HG03342 (cell line): Measurements from ENCODE around the gene ZNF213.
A peak's percentile ranks its signal among the peaks of the same experiment; 100 is the strongest.
"Not testable (repeated sequence)": the region's sequence is repeated elsewhere in the genome, so short reads cannot be mapped to it uniquely, and the experiment has no call there.

ENCODE experiments used
- ATAC-seq: cut with Tn5 transposase; IDR thresholded peaks from one replicate; pipeline ENCODE4 v1.9.1; 2021; ENCODE audit warnings: mild to moderate bottlenecking, moderate library complexity; ENCODE audit not compliant: unreplicated experiment

The ZNF213 gene

DNA sequence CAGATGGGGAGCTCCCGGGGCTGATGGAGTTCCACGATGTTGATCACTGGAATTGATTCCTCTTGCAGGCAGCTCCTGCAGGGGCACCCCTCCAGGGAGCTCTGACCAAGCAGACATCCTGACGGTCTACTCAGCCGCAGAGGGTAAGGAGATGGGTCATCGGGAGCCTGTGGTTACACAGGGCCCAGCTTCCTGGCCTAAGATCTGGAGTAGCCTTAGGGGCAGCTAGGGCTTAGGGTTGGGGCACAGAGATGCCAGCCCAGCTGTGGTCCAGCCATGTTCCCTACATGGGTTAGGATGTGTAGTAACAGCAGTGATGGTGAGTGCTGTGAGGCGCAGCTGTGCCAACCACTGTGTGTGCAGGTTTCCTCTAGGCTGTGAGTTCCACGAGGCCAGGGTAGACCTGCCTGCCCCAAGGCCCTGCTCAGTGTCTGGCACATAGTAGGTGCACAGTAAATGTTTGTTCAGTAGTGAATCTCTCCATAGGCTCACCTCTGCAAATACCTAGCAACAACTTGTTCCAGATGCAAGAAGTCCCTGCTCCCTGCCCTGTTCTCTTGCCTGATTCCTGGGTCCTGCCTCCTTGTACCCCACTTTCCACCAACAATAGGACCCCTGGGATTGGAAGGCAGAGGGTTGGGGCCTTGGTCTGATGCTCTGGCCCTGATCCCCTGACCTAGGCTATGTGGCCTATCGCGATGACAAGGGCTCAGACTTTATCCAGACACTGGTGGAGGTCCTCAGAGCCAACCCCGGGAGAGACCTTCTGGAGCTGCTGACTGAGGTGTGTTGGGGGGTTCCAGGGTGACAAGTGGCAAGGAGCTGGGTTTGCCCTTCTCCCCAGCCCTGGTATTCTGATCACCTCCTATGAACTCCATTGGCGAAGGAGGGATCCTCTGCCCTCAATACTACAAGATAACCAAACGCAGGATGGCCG is 13.7 kb downstream of the ZNF213 start:
- ATAC-seq, result no peak

DNA sequence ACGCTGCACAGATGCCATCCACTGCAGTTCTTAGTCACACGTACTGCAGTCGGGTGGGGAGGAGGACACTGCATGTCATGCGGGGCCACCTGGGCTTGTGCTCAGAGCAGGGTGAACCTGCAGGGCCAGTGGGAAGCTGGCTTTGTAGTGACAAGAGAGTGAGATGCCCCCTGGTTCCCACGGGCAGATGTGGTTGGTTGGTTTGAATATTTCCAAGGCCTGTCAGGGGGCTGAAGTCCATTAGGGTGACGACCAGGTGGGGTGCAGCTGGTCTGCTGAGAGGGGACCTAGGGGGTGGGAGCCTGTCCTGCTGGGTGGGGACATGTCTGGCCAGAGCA is 14.3 kb downstream of the ZNF213 start:
- no peak for ATAC-seq

DNA sequence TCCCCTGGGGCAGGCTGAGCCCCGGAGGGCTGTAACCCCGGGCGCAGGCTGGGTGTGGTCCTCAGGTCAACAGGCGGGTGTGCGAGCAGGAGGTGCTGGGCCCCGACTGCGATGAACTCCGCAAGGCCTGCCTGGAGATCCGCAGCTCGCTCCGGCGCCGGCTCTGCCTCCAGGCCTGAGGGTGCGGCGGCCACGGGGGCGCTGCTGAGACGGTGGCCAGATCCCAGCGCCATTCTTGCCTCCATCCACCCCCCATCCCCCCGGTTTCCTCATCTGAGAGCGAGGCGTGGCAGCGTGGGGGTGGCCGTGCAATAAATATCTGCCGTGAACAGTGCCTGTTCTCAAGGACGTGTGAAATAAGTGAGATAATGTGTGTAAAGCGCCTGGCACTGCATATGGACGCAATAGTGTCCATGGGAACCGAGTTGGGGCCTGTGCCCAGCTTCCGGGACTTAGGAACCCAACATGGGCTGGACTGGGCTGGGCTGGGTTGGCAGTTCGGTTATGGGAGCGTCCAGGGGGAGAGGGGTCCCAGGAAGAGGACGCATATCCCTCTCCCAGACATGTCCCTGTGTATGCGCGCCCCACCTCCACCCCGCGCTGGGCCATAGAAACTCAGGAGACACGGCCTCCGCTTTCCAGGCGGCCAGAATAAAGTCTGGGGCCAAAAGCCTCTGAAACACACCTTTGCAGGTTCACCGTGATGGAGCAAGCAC is 15.0 kb downstream of the ZNF213 start:
- ATAC-seq, result peak; percentile 8

DNA sequence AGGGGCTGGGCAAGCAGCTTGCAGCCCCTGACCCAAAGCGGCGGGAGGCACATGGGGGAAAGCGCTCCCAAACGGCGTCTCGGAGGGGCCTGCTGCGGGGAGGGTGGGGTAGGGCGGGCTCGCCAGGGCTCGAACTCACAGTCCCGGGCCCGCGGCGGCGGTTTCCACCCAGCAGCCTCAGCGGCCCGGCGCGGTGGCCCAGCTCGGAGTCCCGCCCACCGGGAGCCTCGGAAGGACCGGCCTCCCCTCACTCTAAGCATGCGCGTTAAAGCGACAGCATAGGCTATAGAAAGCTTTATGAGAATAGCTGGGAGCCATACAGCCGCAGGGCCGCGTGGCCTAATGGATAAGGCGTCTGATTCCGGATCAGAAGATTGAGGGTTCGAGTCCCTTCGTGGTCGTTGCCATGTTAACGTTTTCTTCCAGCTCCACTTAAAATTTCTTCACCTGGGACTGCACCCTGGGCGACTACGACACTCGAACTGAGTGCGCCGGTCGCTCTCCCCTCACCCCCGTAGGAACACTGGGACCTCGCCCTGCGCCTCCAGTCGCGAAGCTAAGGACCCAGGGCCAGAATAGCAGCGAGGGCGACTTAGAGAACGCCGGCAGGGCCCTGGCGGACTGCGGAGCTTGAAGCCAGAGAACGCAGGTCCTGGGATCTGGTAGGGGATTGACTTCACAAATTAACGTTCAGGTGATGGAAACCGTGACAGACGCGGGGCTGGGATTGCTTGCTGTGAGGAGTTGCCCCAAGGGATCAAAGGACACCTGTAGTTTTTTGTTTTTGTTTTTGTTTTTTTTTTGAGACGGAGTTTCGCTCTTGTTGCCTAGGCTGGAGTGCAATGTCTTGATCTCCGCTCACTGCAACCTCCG is 15.8 kb downstream of the ZNF213 start:
- peak; percentile 68 for ATAC-seq

DNA sequence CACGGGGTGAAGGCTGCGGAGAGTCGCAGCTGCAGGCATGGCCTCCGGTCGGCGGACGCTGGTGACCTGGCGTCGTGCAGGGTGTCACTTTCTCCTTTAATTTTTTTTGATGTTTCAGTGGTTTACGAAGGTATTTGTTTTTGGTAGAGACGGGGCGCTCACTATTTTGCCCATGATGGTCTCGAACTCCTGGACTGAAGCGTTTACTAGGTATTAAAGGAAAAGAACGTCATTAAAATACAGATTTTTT is 17.1 kb downstream of the ZNF213 start:
- no peak for ATAC-seq

DNA sequence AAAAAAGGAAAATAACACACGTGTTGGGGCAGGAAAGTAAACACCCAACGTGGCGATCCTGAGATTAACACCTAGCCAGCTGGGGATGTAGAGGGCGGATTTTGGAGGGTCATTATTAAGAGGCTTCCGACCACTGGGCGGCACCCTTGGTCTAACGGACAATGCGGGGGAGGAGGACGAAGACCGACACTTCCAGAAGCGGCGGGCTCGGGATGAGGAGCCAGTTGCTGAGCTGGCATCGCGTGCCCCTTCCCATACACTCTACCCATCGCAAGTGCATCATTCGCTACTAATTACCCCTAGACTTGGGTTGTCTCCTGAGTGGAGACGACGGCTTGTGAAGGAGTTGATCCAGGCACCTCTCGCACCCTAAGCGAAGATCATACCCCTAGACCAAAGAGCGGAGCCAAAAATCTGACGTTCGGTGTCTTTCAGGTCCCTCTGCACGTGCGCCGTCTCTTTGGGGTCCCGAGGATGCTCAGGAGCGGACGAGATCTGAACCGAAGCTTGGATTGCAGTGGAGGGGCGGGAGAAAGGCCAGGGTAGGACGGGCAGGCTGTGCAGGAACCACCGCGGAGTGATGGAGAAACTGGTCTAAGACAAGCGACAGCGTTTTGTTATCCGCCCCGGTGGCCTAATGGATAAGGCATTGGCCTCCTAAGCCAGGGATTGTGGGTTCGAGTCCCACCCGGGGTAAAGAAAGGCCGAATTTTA is 17.6 kb downstream of the ZNF213 start:
- ATAC-seq, result no peak

DNA sequence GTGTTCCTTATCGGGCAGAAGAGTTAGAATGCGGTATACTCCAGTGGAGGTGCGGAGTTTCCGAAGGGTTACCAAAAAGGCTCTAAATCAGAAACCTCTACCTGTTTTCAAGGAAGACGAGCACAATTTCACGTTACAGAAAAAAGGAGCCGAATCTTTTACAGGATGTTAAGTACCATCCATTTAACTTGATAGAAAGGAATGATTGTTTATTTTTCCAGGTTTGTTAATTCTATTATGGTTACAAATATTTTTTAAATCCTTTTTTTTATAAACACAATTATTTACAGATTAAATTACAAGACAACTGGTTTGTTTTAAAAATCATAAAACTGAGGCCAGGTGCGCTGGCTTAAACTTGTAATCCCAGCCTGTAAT is 18.2 kb downstream of the ZNF213 start:
- ATAC-seq, result no peak

DNA sequence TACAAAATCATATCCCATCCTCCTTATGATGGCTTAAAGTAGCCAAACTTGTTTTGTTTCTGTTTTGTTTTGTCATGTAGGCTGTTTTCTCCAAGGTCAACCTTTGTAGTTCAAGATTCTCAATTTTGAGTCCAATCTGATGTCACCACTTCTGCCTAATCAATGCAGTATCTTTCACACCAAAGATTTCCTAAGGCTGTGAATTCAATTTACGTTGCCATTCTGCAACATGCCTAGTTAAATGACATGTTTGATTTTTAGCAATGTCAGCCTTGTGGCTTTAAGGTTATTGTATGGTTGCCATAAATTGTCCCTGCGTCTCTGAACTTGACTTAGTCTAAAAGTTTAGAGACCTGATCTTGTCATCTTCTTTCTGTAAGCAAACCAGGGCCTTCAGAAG is 20.4 kb downstream of the ZNF213 start:
- ATAC-seq, result no peak

DNA sequence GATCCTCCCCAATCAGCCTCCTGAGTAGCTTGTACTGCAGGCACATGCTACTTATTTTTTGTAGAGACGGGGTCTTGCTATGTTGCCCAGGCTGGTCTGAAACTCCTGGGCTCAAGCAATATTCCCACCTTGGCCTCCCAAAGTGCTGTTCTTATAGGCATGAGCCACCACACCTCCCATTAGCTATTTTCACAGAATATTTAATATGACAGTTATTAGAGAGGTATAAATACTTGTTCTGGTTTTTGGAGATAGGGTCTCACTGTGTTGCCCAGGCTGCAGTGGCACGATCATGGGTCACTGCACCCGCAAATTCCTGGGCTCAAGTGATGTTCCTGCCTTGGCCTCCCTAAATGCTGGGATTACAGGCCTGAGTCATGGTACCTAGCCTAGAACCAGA is 21.1 kb downstream of the ZNF213 start:
- ATAC-seq, result no peak

DNA sequence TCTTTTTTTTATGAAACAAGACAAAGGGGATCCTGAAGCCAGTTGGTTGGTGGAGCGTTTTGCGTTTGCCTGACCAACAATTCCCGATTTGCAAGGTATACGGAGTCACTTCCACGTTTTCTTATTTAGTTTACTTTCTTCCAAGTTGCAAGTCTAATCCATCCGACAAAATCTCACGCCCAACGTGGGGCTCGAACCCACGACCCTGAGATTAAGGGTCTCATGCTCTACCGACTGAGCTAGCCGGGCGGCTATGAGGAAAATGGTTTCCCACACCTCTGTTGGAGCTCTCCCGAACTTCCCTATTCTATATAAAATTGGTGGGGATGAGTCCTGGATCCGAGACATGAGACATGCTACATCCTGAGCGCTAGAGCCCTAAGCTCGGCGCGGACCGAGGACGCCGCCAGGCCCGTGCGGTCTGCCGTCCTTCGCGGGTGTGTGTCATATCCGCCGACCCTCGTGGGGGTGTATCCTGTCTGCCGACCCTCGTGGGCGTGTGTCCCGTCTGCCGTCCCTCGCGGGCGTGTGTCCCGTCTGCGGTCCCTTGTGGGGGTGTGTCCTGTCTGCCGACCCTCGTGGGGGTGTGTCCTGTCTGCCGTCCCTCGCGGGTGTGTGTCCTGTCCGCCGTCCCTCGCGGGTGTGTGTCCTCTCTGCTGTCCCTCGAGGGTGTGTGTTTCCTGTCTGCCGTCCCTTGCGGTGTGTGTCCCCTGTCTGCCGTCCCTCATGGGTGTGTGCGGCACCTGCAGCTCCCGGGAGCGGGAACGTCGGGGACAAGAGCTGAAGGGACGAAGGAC is 22.6 kb downstream of the ZNF213 start:
- ATAC-seq, result no peak

DNA sequence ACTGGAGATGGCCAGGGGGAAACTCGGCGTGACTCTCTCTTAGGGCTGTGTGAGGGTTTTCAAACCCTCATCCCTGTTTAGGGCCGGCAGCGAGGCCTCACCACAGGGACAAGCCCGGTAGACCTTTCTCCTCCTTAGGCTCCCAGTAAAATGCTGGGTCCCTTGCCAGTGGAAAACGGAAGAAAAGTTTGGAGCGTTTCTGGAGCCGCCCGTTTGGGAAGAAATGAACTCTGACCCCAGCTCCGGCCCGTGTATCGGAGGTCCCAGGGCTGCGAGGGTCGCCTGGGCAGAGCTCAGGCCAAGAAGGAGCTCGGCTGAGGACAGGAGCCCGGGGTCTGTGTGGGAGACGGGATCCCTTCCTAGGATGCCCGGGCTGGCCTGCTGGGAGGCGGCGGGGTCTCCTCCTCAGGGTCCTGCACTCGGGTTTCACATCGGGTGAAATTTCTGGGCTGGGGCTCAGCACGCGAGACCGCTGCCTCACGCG is 23.2 kb downstream of the ZNF213 start:
- ATAC-seq, result no peak

DNA sequence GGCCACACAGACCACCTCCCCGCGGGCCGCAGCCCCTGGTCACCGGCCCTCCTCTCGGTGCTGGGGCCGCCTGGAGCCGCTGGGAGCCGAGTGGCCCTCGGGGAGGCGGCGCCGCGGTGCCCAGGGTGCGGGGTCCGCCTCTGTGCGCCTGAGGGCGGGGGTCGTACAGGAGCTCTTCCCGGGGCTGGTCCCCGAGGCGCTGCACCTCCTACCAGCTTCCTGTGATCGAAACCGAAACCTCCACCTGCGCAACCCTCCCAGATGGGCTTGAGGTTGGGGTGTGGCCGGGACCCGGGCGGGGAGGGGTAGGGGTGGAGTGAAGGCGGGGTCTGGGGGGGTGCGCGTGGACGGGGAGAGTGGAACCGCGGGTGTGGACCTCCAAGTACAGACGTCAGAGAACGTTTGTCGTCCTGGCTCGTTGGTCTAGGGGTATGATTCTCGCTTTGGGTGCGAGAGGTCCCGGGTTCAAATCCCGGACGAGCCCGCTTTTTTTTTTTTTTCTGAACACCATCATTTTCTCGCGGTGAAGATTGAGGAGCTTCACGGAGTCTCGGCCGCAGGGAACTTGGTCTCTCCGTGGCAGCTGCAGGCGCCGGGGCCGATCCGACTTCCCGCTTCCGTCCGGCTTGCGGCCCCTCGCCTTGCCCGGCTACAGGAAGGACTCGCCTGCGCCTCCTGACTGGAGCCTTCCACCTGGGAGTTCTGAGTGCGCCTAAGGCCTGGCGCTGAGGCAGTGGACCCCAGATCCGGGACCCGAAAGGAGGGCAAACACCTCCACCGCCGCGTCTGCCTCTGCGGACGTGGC is 23.9 kb downstream of the ZNF213 start:
- ATAC-seq, result peak; percentile 59

DNA sequence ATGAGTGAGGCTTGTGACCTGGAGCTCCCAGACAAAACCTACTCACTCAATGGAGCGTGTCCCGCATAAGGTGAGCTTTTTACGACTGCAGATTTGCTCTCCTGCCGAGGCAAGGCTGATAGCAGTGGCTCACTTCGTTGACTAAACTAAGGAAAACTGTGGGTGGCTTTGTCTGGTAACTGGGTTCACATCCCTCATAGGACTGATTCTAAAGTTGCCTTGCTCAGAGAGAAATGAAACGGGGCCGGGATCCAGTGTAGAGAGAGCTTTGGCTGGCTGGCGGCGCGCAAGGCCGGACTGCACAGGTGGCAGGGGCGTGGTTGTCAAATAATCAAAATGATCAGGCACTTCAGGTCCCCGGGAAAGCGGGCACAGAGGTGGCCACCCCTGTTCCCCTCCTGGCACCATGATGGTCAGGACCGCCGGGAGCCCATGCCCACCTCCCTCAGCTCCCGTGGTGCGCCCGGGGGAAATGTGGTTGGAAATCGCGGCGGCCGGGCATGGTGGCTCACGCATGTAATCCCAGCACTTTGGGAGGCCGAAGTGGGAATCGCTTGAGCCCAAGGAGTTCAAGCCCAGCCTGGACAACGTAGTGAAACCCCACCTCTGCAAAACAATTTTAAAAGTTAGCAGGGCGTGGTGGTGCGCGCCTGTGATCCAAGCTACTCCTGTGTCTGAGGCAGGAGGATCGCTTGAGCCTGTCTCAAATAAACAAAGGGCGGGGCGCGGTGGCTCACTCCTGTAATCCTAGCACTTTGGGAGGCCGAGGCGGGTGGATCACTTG is 26.6 kb downstream of the ZNF213 start:
- no peak for ATAC-seq

DNA sequence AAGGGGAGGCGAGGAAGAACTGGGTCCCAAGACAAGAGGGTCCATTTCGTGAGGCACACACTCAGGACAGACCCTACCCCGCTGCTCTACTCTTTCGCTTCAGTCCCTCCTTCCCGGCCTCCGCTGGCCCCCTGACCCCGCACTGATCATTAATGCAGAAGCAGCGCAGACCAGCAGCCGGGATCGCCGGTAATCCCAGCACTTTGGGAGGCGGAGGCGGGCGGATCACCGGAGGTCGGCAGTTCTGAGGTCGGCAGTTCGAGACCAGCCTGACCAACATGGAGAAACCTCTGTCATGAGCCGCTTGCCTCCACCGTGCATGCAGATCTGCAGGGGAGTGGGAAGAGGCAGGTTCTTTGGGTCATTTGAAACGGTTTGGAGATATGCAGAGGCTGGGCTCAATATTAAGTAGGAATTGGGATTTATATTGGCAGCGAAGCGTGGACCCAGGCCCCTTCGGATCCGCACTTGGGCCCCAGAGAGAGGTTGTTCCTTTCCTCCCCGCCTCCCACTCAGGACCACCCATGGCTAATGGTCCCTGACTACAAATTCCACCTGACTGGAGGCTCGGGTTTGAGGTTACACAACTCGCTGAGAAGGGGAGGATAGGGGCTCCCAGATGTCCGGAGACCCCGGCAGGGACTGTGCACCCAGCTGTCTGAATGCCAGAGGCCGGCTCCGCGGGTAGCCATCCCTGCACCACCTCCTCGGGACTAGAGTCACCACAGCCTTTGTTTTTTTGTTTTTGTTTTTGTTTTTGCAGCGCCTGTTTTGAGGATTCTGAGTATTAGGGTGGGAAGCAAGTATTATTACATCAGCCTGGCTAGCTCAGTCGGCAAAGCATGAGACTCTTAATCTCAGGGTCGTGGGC is 29.5 kb downstream of the ZNF213 start:
- ATAC-seq, result no peak

DNA sequence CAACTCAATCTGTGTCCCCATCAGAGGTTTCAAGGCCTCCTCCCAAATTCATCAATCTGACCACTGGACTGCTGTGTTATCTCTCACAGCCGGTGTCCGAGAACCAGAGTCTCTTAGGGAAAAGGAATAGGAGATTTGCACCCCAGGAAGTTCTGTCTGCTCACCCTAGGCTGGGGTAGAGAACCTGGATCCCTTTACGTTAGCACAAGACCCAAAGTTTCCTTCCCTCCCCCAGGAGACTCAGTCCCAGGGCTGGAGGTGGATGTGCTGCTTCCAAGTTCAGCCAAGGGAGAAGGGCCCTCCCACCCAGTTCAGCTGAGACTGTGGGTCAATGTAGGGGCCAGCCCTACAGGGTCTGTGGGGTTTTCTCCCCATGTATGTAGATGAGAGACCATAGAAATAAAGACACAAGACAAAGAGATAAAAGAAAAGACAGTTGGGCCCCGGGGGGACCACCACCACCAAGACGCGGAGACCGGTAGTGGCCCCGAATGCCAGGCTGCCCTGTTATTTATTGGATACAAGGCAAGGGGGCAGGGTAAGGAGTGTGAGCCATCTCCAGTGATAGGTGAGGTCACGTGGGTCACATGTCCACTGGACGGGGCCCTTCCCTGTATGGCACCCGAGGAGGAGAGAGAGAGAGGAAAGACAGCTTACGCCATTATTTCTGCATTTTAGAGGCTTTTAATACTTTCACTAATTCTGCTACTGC is 30.4 kb downstream of the ZNF213 start:
- ATAC-seq, result no peak

DNA sequence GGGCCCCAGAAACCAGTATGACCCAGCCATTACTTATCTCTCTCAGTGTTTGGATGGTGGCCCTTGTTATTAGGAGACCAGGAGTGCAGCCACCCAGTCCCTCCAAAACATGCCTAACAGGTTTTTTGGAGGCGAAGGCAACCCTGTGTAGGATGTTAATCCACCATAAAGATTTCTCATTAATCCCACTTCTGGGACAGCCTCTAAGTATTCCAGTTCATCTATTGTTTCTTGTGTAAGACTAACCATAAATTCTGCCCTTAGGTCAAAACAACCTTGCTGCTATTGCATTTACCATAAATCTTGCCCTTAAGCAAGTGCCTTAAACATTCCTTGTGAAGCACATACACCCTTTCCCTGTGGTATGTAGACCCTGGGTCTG is 31.7 kb downstream of the ZNF213 start:
- ATAC-seq, result no peak

DNA sequence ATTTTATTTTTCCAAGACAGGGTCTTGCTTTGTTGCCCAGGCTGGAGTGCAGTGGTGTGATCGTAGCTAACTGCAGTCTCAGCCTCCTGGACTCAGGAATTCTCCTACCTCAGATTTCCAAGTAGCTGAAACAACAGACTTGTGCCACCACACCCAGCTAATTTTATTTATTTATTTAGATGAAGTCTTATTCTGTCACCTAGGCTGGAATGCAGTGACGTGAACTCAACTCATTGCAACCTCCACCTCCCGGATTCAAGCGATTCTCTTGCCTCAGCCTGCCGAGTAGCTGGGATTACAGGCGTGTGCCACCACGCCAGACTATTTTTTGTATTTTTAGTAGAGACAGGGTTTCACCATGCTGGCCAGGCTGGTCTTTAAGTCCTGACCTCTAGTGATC is 33.9 kb downstream of the ZNF213 start:
- not testable (repeated sequence) for ATAC-seq
